ENCODE measurements around the gene EXOSC5.

GRCh38 chr19:41441321-41441945 is 44.3 kb upstream of the EXOSC5 start:
- no peak for TF ChIP-seq CTCF (IDR thresholded peaks at IDR 0.05)
- TF ChIP-seq POLR2A (IDR thresholded peaks at IDR 0.05) = no peak
